Measurements from ENCODE around the gene ACTN2. TPM values are rescaled to one million over a fixed set of nuclear protein-coding genes. Genes with fewer than 3 reads are reported as not detected.

The ACTN2 gene
- not detected in 5 replicates for total RNA-seq (2022; extraction: Qiagen RNA extraction; ENCODE audit: low read depth)

DNA sequence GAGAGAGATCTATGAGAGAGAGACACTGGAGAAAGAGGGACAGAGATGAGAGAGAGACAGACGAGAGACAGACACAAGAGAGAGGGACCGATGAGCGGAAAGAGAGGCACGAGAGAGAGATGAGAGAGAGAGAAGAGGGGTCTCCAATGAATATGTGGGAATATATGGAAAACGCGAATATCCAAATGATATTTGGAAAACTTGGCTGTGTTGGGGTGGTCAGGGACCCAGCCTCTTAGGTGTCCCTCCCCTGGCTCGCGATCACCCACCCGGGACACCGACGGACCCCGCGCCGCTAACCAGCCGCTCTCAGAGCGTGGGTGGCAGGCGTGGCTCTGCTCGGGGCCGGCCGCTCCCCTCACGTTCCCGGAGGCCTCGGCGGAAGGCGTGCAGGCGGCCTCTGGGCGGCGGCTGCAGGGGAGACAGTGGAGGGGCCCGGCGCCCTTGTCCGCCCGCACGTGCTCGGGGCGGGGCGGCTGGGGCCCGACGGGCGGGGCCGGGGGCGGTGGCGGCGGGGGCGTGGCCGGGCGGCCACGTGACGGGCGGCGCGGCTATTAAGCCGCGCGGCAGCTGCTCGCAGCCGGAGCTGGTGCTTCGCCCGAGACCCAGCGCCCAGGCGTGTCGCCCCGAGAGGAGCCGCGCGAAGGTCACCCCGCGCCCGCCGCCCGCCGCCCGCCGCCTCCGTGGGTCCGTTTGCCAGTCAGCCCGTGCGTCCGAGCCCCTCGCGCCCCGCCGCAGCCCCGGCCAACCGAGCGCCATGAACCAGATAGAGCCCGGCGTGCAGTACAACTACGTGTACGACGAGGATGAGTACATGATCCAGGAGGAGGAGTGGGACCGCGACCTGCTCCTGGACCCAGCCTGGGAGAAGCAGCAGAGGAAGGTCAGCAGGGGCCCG is at the start of gene ACTN2:
Gene ACTN2, plus strand, starts transcription at position 583 of the 898 bp plus-strand sequence. Its CDS starts 175 bp downstream, at position 758.

DNA sequence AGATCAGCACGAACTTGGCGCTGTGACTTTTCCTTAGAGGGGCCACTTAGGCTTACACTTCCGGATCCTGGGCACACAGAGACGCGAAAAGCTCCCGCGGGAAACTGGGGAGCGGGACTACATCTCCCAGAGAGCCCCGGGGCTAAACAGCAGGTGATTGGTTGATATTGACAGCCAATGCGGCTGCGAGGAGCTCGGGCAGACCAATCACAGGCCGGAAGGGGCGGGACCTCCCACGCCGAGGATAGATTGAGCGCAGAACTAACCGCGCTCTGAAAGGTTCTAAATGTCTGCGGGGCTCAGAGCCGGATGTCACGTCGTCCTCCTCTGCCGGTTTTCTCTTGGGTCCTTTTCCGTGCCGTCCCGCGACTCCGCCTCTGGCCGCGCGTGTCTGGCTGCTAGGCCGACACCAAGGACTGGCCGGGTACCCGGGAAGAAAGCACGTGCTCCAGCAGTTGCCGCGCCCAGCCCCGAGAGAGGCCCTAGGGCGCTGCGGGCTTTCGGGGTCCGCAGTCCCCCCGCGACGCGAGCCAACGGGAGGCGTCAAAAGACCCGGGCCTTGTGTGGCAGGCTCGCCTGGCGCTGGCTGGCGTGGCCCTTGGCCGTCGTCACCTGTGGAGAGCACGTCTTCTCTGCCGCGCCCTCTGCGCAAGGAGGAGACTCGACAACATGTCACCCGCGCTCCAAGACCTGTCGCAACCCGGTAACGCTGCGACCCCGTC is 108.9 kb downstream of the ACTN2 start, which contains the start of gene MTR:
Gene MTR, plus strand, starts transcription at position 258 of the 722 bp plus-strand sequence. Its CDS starts 412 bp downstream, at position 670.

Other genes with a start within 250 kb of the ACTN2 start
- gene LGALS8, start 162.5 kb upstream of the ACTN2 start, total RNA-seq (2022; extraction: Qiagen RNA extraction; ENCODE audit: low read depth) = 28.2 to 49.4 TPM (median 31.8 TPM) in 5 replicates
- gene HEATR1, start 82.0 kb upstream of the ACTN2 start, total RNA-seq (2022; extraction: Qiagen RNA extraction; ENCODE audit: low read depth) = 20.3 to 28.4 TPM (median 25.0 TPM) in 5 replicates
- 4.3 to 7.9 TPM (median 7.2 TPM) in 5 replicates for gene MTR, start 108.8 kb downstream of the ACTN2 start, total RNA-seq (2022; extraction: Qiagen RNA extraction; ENCODE audit: low read depth)